ENCODE data around the gene CD3G.
"Not testable (repeated sequence)": the region's sequence is repeated elsewhere in the genome, so short reads cannot be mapped to it uniquely, and the experiment has no call there.

CD3G gene

DNA sequence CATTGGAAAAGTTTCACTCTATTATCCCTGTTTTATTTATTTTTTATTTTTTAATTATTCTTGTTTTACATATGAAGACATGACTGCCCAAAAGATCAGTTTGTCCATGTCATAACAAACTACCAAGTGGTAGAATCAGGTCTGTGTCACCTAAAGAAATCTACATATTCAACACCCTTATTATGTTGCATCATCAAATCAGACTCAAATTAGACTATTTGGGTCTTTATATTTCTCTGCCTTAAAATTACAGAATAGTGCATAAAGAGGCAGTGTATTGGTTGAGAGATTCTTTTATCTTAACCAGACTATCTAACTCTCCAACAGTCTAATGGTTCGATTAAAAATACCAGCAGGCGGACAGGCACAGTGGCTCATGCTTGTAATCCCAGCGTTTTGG lies 38.8 kb downstream of the CD3G start:
- no peak for DNase-seq

DNA sequence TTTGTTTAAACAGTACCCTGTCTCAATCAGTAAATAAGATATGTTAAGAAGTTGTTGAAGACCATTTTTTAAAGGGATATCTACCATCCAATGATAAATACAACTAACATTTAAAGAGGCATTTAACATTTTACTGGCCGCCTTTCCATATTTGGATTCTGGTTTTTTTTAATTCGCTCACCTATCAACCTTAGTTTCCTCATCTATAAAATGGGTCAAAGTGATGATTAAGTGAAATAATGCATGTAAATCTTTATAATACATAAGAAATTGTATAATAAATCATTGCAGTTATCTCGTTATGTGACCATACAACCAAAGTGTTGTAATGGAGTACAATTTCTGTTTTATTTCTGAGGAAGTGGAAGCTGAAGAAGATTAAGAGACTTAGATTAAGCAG lies 39.5 kb downstream of the CD3G start:
- DNase-seq = no peak

DNA sequence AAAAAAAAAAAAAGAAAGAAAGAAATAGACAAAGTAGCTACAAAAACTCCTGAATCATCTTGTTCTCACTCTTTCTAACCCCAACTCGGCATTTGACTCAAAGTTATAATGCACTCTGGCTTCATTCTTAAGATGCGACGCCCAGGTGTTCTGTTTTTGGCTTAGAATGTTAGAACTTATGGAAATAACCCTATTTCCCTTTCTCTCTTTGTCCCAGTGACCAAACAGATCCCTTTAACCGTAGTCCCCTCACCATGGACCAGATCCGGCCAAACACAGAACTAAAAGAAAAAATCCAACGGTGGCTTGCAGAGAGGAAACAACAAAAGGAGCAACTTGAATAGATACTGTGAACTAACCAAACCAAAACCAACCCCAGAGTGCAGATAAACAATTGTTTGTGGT lies 52.0 kb downstream of the CD3G start:
- DNase-seq = no peak

DNA sequence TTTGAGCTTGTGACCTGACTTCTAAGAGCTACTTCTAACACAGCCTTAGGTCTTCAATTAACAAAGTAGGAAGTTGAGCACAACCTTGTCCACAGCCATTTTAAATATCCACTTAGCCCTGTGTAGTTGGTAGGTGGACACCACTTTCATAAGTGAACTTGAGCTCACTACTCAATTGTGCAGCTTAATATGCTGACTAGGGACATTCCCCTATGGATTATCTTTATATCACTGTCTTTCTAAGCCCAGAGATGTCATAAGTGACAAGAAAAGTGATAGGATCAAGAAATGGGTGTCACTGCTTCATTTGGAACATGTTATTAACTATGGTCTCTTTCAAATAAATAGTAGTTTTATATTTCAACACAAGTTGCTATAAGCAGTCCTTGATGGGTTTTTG lies 53.3 kb downstream of the CD3G start:
- no peak for DNase-seq

DNA sequence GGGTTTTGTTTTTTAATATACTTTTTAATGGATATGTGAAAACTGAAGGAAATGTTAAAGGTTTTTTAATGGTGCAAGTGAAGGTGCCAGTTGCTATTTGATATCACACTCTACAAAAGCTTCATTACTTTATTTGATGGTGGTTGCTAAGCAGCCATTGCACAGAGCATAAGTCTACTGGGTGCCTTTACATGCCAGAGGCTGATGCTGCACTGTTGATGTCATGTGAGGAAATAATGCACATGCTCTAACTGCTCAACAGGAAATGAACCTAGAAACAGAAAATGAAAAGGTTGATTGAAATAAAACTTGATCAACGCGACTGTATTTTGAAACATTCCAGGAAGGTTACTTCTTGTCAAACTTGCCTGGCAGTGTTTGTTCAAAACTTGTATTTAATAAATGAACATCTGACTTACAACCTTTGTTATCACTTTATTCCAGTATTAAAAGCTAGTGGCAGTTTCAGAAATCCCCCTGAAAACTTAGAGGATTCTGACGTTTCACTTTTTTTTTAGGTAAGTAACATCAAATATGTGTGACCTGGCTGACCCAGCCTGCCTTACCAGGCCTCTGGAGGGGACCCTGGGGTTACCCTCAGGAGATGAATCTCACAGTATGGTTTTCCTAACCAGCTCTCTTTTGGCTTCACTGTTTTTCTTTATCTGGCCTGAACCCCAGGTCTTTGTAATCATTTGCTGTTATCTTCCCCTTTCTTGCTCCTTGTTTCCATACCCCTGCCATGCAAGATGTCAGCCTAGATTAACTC lies 54.8 kb downstream of the CD3G start:
- DNase-seq = peak; percentile 60

DNA sequence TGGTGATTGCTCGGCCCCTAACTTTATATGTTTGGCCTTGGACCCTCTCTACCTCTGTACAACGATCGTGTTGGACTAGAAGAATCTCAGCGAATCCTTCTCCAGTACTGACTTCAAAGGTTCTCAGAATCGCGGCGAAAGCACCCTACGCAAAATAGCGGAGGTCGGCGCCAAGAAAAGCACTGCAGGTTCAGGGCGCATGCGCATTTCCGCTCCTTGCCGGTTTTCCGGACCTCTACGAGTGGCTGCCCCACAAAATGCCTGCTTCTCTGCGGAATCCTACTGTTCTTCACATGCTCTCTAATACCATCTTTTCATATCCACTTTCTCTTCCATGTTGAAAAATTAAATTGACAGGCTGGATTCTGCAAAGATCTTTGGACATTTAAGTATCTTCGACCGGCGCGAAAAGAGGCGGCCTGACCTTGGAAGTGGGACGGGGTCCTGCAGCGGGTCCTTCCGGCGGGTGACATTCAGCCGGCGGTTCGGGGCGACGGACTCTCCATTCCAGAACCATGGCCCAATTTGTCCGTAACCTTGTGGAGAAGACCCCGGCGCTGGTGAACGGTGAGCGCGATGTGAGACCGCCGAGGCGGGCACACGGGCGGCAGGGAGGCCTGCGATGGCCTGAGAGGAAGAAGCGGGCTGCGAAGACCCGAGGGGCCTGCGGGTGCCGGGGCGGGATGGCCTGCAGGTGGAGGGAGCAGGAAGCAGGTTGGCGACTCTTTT lies 57.2 kb downstream of the CD3G start, which contains the start of gene ATP5MG:
Gene ATP5MG, plus strand, starts transcription at position 456 of the 729 bp plus-strand sequence. Its CDS starts 60 bp downstream, at position 516.
- DNase-seq = peak; percentile 92

DNA sequence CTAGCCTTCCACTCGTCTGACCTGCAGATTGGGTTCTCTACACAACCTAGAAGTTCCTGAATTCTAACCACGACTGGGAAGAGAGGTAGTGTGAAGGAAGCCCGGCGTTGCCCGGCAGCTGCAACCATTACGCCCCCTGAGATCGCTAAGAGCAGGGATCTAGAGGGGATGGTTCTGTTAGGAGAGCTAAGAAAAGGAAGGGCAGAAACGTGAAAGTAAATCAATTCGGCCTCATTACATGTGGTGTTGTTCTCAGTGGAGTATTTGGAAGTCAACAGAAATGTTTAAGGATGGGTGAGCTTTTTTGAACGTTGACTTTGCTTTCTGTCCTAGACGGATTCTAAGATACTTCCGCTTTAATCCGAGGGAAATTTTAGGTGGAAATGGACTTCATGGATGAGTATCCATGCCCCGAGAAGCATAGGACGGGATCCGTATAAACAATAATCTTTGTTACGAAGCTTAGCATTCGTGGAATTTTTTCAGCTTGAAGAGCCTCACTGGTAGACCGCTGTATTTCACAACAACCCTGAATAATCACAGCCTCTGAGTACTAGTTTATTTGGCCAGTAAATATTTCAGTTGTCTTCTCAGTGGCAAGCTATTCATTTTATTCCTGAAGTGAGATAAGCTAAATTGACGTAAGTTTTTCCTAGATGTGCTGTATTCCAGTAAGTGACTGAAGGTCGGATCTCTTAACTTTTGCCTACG lies 57.9 kb downstream of the CD3G start:
- no peak for DNase-seq

DNA sequence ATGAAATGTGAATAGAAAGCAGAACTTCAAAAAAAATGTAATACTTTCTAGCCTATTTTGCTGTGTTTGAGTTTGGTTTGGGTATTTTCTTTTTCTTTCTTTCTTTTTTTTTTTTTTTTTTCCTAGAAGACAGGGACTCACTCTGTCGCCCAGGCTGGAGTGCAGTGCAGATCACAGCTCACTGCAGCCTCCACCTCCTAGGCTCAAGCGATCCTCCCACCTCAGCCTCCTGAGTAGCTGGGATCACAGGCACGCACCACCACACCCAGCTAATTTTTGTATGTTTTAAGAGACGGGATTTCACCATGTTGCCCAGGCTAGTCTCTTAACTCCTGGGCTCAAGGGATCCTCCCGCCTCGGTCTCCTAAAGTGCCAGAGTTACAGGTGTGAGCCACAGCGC lies 58.5 kb downstream of the CD3G start:
- DNase-seq = not testable (repeated sequence)

All from effector CD4-positive, alpha-beta T cell (primary cell).